ENCODE data around the gene PPP1R18. TPM values are rescaled to one million over a fixed set of nuclear protein-coding genes. Genes with fewer than 3 reads are reported as not detected.
A peak's percentile ranks its signal among the peaks of the same experiment; 100 is the strongest.

PPP1R18 gene
- total and polyA plus RNA-seq, 9 of the 15 experiments (the other 6 are each of a cell fraction or from before 2014, with no cell fraction given), result 12.0 to 99.2 (median 42.6) TPM

DNA sequence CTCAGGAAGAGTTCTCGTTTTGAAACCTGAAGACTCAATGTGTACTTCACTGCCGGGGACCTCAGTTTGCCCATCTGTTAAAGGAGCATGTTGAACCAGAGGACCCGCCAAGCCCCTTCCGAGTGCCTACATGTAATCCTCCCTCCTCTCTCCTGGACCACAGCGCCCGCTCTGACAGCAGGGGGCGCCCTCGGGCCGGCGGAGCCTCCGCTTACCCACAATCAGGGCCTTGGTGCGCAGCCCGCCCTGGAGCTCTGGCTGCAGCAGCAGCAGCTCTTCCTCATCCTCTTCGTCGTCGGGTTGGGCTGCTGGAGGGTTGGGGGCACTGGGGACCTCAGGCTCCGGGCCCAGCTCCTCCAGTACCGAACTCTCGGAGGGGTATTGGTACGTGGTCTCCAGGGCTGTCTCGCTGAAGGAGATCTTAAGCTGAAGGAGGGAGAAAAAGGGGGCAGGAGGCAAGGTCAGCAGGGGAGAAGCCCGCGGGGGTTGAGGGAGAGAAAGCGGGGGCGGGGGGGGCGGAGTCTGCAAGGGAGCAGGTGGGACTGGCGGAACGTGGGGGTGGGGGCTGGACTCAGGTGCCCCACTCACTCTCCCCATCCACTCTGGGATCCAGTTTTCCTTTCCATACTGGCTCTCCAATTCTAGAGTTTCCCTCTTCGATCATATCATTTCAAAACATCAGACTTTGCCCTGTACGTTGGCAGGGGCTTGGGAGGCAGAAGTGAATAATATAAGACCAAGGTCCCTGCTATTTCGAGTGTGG is 7.3 kb downstream of the PPP1R18 start (continued):
- TF ChIP-seq POLR2G (IDR thresholded peaks at IDR 0.05; ENCODE audit: low read depth, low read length), result peak; percentile 61
- TF ChIP-seq TAF1 (IDR thresholded peaks at IDR 0.05; ENCODE audit: control insufficient read depth, extremely low read depth, insufficient read depth, low read length, severe bottlenecking), result peak; percentile 19
- no peak for TF ChIP-seq ELF2 (CRISPR knock-in tag; IDR thresholded peaks at IDR 0.05)
- TF ChIP-seq RBM34 (IDR thresholded peaks at IDR 0.05; ENCODE audit: borderline replicate concordance, insufficient read depth, low read length), result no peak
- no peak for TF ChIP-seq MAFG (tag; conservative IDR thresholded peaks at IDR 0.05)
- peak; percentile 45 for TF ChIP-seq SMARCA4 (IDR thresholded peaks at IDR 0.05)
- TF ChIP-seq CC2D1A (IDR thresholded peaks at IDR 0.05), result peak; percentile 90; the same call in 1 of the 2 replicates
- no peak for TF ChIP-seq ZNF449 (CRISPR knock-in tag; IDR thresholded peaks at IDR 0.05)
- TF ChIP-seq, protein P1, sequence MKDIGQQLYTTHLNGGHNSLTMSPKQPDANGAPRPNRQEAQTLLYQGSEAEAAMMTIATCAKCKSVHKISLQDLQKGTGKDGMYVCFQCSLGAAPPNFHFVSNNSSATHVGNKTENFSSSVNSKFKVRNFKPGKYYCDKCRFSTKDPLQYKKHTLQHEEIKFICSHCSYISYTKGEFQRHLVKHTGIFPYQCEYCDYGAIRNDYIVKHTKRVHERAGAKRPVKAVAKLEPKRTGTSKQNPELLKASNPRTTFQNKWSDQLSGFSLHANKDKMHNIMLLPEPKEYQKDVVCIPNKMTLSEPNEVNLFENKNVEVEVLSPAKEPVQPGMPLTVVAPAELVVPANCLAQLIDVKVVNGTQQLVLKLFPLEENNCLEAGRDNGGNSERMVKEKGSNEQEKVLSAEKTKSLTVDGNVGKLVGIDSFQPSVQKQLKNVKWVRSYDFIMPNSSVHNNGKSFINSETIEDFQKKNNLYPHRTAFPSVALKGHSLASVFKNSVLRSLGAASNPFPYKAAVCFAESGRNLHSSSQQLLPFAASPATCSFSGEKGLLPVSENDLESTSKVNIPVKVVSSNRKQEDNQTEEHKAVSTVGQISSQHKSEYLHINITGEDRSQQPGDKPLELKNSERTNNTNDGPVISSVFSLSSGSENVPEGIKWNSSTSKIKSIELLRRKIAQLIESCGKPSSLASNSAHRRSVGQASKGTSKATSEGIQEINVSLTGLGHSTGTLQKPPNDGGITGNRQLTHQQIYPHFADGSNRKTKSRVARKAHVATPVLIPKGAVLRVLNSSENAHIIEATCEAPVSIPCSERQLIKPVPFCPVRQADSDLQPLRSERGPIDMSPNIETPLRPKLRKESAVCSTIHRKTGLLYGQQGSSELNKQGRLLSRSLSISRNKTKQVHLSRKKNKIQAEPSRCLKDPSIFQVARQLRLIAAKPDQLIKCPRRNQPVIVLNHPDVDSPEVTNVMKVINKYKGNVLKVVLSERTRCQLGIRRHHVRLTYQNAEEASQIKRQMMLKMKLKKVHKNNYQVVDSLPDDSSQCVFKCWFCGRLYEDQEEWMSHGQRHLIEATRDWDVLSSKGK (CRISPR knock-in tag; IDR thresholded peaks at IDR 0.05), result no peak
- no peak for TF ChIP-seq NFIX (CRISPR knock-in tag; IDR thresholded peaks at IDR 0.05; ENCODE audit: low read depth)
- no peak for TF ChIP-seq ZFP1 (CRISPR knock-in tag; IDR thresholded peaks at IDR 0.05)
- no peak for TF ChIP-seq BCL6 (CRISPR knock-in tag; IDR thresholded peaks at IDR 0.05)
- TF ChIP-seq TSHZ1 (CRISPR knock-in tag; IDR thresholded peaks at IDR 0.05), result no peak
- no peak for TF ChIP-seq NBN (IDR thresholded peaks at IDR 0.05; ENCODE audit: low read depth)
- no peak for TF ChIP-seq ZNF146 (CRISPR knock-in tag; IDR thresholded peaks at IDR 0.05; ENCODE audit: unreplicated experiment)
- no peak for TF ChIP-seq ZNF830 (CRISPR knock-in tag; IDR thresholded peaks at IDR 0.05)
- TF ChIP-seq, protein P2, sequence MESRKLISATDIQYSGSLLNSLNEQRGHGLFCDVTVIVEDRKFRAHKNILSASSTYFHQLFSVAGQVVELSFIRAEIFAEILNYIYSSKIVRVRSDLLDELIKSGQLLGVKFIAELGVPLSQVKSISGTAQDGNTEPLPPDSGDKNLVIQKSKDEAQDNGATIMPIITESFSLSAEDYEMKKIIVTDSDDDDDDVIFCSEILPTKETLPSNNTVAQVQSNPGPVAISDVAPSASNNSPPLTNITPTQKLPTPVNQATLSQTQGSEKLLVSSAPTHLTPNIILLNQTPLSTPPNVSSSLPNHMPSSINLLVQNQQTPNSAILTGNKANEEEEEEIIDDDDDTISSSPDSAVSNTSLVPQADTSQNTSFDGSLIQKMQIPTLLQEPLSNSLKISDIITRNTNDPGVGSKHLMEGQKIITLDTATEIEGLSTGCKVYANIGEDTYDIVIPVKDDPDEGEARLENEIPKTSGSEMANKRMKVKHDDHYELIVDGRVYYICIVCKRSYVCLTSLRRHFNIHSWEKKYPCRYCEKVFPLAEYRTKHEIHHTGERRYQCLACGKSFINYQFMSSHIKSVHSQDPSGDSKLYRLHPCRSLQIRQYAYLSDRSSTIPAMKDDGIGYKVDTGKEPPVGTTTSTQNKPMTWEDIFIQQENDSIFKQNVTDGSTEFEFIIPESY (CRISPR knock-in tag; IDR thresholded peaks at IDR 0.05), result peak; percentile 89
- TF ChIP-seq GATAD2A (IDR thresholded peaks at IDR 0.05), result no peak
- no peak for TF ChIP-seq ZZZ3 (IDR thresholded peaks at IDR 0.05)
